GM23248 (cell line): ENCODE results near the gene GLB1L2.

Experiments used
- EZH2 ChIP-seq: fragments of 200-600 bp; sonication (generic); IDR thresholded peaks from 2 replicates; pipeline ENCODE4 v1.6.1; 2018; ENCODE audit warnings: antibody characterized with exemption, mild to moderate bottlenecking; ENCODE audit not compliant: insufficient read depth, poor library complexity, severe bottlenecking
- EZH2phosphoT487 ChIP-seq: fragments of 200-600 bp; sonication (generic); IDR thresholded peaks from 2 replicates; pipeline ENCODE4 v1.6.1; 2018; ENCODE audit warnings: antibody characterized with exemption, moderate library complexity, mild to moderate bottlenecking, low read depth; ENCODE audit not compliant: insufficient read depth

DNA sequence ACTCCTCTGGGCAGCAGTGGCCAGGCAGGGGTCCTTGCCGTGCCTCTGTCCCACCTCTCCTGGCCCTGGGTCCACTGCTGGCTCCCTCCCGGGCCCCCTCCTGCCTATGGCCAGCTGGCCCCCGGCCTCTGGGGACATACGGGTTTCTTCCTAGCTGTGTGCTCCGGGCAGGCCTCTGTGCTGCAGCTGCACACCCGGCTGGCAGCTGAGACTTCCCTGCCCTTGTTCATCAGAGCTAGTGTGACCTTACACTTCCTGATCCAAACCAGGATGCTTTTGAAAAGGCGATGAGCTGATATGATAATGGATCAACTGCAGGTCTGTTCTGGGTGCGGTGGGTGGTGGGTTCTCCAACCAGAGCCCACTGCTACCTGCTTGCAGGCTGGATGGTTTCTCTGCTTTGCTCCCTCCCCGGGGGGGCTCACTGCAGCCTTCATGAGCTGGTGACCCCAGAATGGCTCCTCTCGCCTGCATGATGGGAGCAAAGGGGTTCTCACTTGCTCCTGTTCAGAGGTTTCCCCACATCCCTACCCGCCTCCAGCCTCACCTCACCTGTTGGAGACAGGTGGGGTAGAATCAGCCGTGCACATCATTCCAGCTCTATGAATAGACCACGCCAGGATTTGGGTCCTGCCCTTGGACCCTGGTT, 67.0 kb downstream of the GLB1L2 start:
- no peak for TF ChIP-seq EZH2phosphoT487
- no peak for TF ChIP-seq EZH2
